Coronary artery (tissue), 2 donors: ENCODE measurements around the gene KPTN.

Experiments used
- DNase-seq: peaks from one replicate; pipeline ENCODE4 v3.0.0-alpha.2; 2017; ENCODE audit warnings: low spot score
- H3K27ac ChIP-seq, 2 donors: fragments of 200-600 bp; sonication (generic); one replicate each; pipeline ENCODE4 v1.5.1; 2016 to 2019
- H3K4me3 ChIP-seq: fragments of 200-600 bp; sonication (generic); 2 replicates; pipeline ENCODE4 v1.5.1; 2016; ENCODE audit warnings: mild to moderate bottlenecking, moderate library complexity
- TF ChIP-seq, protein P1 (sequence below): fragments of 200-600 bp; sonication (generic); IDR thresholded peaks from one replicate; pipeline ENCODE4 v1.5.1; 2019; ENCODE audit warnings: antibody characterized with exemption

Gene KPTN

GRCh38 chr19:47469719-47470118, 14.3 kb downstream of the KPTN start:
- H3K27ac ChIP-seq, result no peak overlapping the region
- DNase-seq, result no peak
- TF ChIP-seq, protein P1, sequence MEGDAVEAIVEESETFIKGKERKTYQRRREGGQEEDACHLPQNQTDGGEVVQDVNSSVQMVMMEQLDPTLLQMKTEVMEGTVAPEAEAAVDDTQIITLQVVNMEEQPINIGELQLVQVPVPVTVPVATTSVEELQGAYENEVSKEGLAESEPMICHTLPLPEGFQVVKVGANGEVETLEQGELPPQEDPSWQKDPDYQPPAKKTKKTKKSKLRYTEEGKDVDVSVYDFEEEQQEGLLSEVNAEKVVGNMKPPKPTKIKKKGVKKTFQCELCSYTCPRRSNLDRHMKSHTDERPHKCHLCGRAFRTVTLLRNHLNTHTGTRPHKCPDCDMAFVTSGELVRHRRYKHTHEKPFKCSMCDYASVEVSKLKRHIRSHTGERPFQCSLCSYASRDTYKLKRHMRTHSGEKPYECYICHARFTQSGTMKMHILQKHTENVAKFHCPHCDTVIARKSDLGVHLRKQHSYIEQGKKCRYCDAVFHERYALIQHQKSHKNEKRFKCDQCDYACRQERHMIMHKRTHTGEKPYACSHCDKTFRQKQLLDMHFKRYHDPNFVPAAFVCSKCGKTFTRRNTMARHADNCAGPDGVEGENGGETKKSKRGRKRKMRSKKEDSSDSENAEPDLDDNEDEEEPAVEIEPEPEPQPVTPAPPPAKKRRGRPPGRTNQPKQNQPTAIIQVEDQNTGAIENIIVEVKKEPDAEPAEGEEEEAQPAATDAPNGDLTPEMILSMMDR, result no peak
- H3K4me3 ChIP-seq, result no peak overlapping the region

GRCh38 chr19:47469363-47469700, 14.7 kb downstream of the KPTN start:
- Histone ChIP-seq H3K4me3 (no peak overlapping the region), H3K27ac (no peak overlapping the region)
- TF ChIP-seq, protein P1, result no peak
- no peak for DNase-seq

DNA sequence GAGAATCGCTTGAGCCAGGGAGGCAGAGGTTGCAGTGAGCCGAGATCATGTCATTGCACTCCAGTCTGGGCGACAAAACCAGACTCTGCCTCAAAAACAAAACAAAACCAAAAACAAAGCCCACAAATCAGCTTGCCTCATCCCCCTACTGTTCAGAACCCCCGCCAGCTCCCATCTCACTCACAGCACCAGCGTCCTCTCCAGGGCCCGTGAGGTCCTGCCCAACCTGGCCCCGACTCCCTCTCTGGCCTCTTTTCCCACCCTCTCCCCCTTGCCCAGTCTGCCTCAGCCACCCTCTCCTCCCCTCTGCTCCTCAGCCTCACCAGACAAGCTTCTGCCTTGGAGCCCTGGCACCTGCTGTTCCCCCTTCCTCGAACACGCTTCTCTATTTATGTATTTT, 16.1 kb downstream of the KPTN start:
- TF ChIP-seq, protein P1, result no peak
- H3K27ac ChIP-seq, result no peak overlapping the region
- no peak for DNase-seq
- no peak overlapping the region for H3K4me3 ChIP-seq

GRCh38 chr19:47465957-47466356, 18.1 kb downstream of the KPTN start:
- TF ChIP-seq, protein P1, result no peak
- H3K27ac ChIP-seq, result no peak overlapping the region
- no peak overlapping the region for H3K4me3 ChIP-seq
- DNase-seq, result no peak

GRCh38 chr19:47464675-47465419, 19.2 kb downstream of the KPTN start:
- no peak overlapping the region for H3K27ac ChIP-seq
- H3K4me3 ChIP-seq, result no peak overlapping the region
- TF ChIP-seq, protein P1, result no peak
- DNase-seq, result no peak

- no peak for DNase-seq
- TF ChIP-seq, protein P1, result no peak
- no peak overlapping the region for H3K4me3 ChIP-seq
- H3K27ac ChIP-seq, result no peak overlapping the region
Observed at GRCh38 chr19:47461876-47462275, 22.1 kb downstream of the KPTN start.

DNA sequence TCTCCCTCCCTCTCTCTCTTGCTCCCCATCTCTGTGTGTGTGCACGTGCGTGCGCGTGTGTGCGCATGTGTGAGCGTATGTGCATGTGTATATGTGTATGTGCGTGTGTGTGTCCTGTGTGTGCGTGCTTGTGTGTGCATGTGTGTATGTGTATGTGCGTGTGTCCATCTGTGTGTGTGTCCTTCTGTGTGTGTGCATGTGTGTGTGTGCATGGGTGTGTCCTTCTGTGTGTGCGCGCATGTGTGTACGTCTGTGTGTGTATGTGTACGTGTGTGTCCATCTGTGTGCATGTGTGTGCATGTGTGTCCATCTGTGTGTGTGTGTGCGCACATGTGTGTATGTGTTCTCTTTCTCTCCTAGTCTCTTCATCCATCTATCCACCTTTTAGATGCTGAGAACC, 24.5 kb downstream of the KPTN start:
- no peak overlapping the region for H3K27ac ChIP-seq
- H3K4me3 ChIP-seq, result no peak overlapping the region
- TF ChIP-seq, protein P1, result no peak
- no peak for DNase-seq
